K562 (cell line): ENCODE results near the gene ELOVL5. TPM values are rescaled to one million over a fixed set of nuclear protein-coding genes. Genes with fewer than 3 reads are reported as not detected.

Source experiments
- CREB3 ChIP-seq: fragments of 450-650 bp; conservative IDR thresholded peaks from 2 replicates; pipeline ENCODE4 v1.6.1; 2016; ENCODE audit warnings: missing genetic modification characterization, low read depth, mild to moderate bottlenecking, missing compliant biosample characterization, moderate library complexity
- ELF1 ChIP-seq: fragments of 200-800 bp; sonication (Bioruptor generic); IDR thresholded peaks from 2 replicates; pipeline ENCODE4 v1.6.1; 2016; ENCODE audit warnings: missing genetic modification characterization, missing compliant biosample characterization
- FOXO4 ChIP-seq: fragments of 450-650 bp; formaldehyde crosslinking; IDR thresholded peaks from 2 replicates; pipeline ENCODE4 v1.4.0; 2020; ENCODE audit warnings: mild to moderate bottlenecking, moderate library complexity
- GATA2 ChIP-seq: sonication (generic); formaldehyde crosslinking; IDR thresholded peaks from 2 replicates; pipeline ENCODE4 v1.4.0; 2020; ENCODE audit warnings: mild to moderate bottlenecking, missing genetic modification reagents
- HDAC2 ChIP-seq: fragments of 450-650 bp; IDR thresholded peaks from 2 replicates; pipeline ENCODE4 v1.6.1; 2016; ENCODE audit warnings: mild to moderate bottlenecking
- MTA1 ChIP-seq: fragments of 450-650 bp; IDR thresholded peaks from 2 replicates; pipeline ENCODE4 v1.6.1; 2017; ENCODE audit warnings: borderline replicate concordance
- NONO ChIP-seq, 2 experiments: fragments of 200-400 bp in 1 of 2; fragments of 450-650 bp in 1 of 2; formaldehyde crosslinking in 1 of 2; IDR thresholded peaks; 2 replicates each; pipeline ENCODE4 v1.6.1; 2017; ENCODE audit warnings: low read depth in 2 of 2, mild to moderate bottlenecking in 2 of 2, moderate library complexity in 2 of 2, low read length in 1 of 2
- PTBP1 ChIP-seq: fragments of 200-400 bp; formaldehyde crosslinking; IDR thresholded peaks from 2 replicates; pipeline ENCODE4 v1.6.1; 2017; ENCODE audit warnings: low read depth, low read length
- STAT6 ChIP-seq: sonication (generic); formaldehyde crosslinking; IDR thresholded peaks from 2 replicates; pipeline ENCODE4 v1.8.1; 2023; ENCODE audit warnings: mild to moderate bottlenecking, missing genetic modification reagents
- THRB ChIP-seq: fragments of 450-650 bp; formaldehyde crosslinking; conservative IDR thresholded peaks from 2 replicates; pipeline ENCODE4 v1.4.0; 2022; ENCODE audit warnings: mild to moderate bottlenecking, missing genetic modification characterization
- TRIM25 ChIP-seq: fragments of 450-650 bp; IDR thresholded peaks from 2 replicates; pipeline ENCODE4 v1.7.0; 2016; ENCODE audit warnings: borderline replicate concordance
- TSC22D4 ChIP-seq: fragments of 450-650 bp; IDR thresholded peaks from 2 replicates; pipeline ENCODE4 v1.6.1; 2016; ENCODE audit warnings: missing genetic modification characterization, missing biosample characterization, control low read depth
- ZNF146 ChIP-seq: IDR thresholded peaks from one replicate; pipeline ENCODE4 v1.6.1; 2018; ENCODE audit warnings: missing compliant biosample characterization; ENCODE audit not compliant: unreplicated experiment
- ZNF232 ChIP-seq: sonication (generic); formaldehyde crosslinking; IDR thresholded peaks from 2 replicates; pipeline ENCODE4 v1.8.0; 2022; ENCODE audit warnings: mild to moderate bottlenecking, missing genetic modification reagents
- ZNF436 ChIP-seq: fragments of 250-450, 450-650 bp; sonication (Bioruptor Pico); formaldehyde crosslinking; IDR thresholded peaks from 2 replicates; pipeline ENCODE4 v1.7.0; 2020; ENCODE audit warnings: mild to moderate bottlenecking
- ZNF584 ChIP-seq: fragments of 200-800 bp; sonication (Bioruptor generic); IDR thresholded peaks from 2 replicates; pipeline ENCODE4 v1.6.1; 2016; ENCODE audit warnings: low read depth, mild to moderate bottlenecking, missing genetic modification characterization, missing compliant biosample characterization
- ZNF644 ChIP-seq: fragments of 200-800 bp; sonication (Bioruptor generic); IDR thresholded peaks from 2 replicates; pipeline ENCODE4 v1.6.1; 2016; ENCODE audit warnings: low read depth, missing genetic modification characterization, missing compliant biosample characterization
- ZNF785 ChIP-seq: fragments of 250-450 bp; sonication (Bioruptor Pico); IDR thresholded peaks from 2 replicates; pipeline ENCODE4 v1.4.0; 2020; ENCODE audit warnings: mild to moderate bottlenecking
- polyA plus RNA-seq, 8 experiments: library from polyadenylated mRNA; depleted of rRNA in 4 of 8; stranded (reverse) in 5 of 8; unstranded in 3 of 8; fragments of >200 nt; fragmentation: Nextera tagmentation in 2 of 8; fragmentation: Illumina TruSeq in 1 of 8; extraction: Ambion mirVana in 2 of 8; extraction: Trizol in 1 of 8; gene quantifications; 2 replicates each; pipeline versions ENCODE4 v1.2.1 to v1.2.3, GENCODE V29; 2011 to 2014; ENCODE audit warnings: inconsistent platforms in 1 of 8, missing spikeins in 1 of 8
- total RNA-seq, 7 experiments: library from RNA; depleted of rRNA in 6 of 7; stranded (reverse); fragments of >200 nt in 6 of 7; fragmentation: Illumina TruSeq in 2 of 7; extraction: Trizol in 2 of 7; gene quantifications; 2 replicates each; pipeline versions ENCODE4 v1.2.1 to v1.2.3, GENCODE V29; 2011 to 2021; ENCODE audit warnings: low replicate concordance in 1 of 7

ELOVL5 gene
- total and polyA plus RNA-seq, 9 of the 15 experiments (the other 6 are each of a cell fraction or from before 2014, with no cell fraction given): 70.6 to 245 (median 132) TPM

GRCh38 chr6:53358440-53359094, 9.8 kb upstream of the ELOVL5 start (continued):
- no peak for TF ChIP-seq TRIM25
- TF ChIP-seq THRB (CRISPR knock-in tag): no peak
- no peak for TF ChIP-seq NONO (IDR thresholded peaks at IDR 0.05; ENCODE audit: low read depth in 2 of 2, low read length in 1 of 2)
- no peak for TF ChIP-seq TSC22D4 (tag)
- TF ChIP-seq ZNF584 (CRISPR knock-in tag): 0 out of 2 replicates have a peak, but pooled peaks have one; percentile 14
- 0 out of 2 replicates have a peak, but pooled peaks have one; percentile 12 for TF ChIP-seq ZNF644 (tag)
- 0 out of 2 replicates have a peak, but pooled peaks have one; percentile 30 for TF ChIP-seq HDAC2
- TF ChIP-seq ZNF436 (CRISPR knock-in tag): no peak
- TF ChIP-seq PTBP1: no peak
- no peak for TF ChIP-seq FOXO4 (CRISPR knock-in tag)
- no peak for TF ChIP-seq ZNF146 (CRISPR knock-in tag)
- TF ChIP-seq GATA2 (CRISPR knock-in tag): no peak
- 0 out of 2 replicates have a peak, but pooled peaks have one; percentile 12 for TF ChIP-seq MTA1
- peak; percentile 92; the same call in 1 of the 2 replicates for TF ChIP-seq CREB3
- no peak for TF ChIP-seq ZNF785 (CRISPR knock-in tag)
- peak; percentile 25; the same call in 1 of the 2 replicates for TF ChIP-seq STAT6 (CRISPR knock-in tag)
- peak; percentile 44; the same call in 1 of the 2 replicates for TF ChIP-seq ELF1
- TF ChIP-seq ZNF232 (CRISPR knock-in tag): no peak
